Neural progenitor cell (in vitro differentiated cells): Measurements from ENCODE around the gene ZNF154.

ENCODE experiments used
- CTCF ChIP-seq: fragments of 200-600 bp; sonication (generic); IDR thresholded peaks from 2 replicates; pipeline ENCODE4 v1.5.1; 2017; ENCODE audit warnings: antibody characterized with exemption, mild to moderate bottlenecking
- EZH2 ChIP-seq: fragments of 200-600 bp; sonication (generic); IDR thresholded peaks from 2 replicates; pipeline ENCODE4 v1.6.1; 2017; ENCODE audit warnings: antibody characterized with exemption, mild to moderate bottlenecking, moderate library complexity

- TF ChIP-seq CTCF (no peak), EZH2 (no peak)
Measured at GRCh38 chr19:57686727-57687126, 22.3 kb downstream of the ZNF154 start.
